ENCODE results near the gene LNX1. TPM values are rescaled to one million over a fixed set of nuclear protein-coding genes. Genes with fewer than 3 reads are reported as not detected.

The LNX1 gene
- total RNA-seq, 4 donors from 2014 or later, result 5.8 to 14.7 (median 8.4) TPM

DNA sequence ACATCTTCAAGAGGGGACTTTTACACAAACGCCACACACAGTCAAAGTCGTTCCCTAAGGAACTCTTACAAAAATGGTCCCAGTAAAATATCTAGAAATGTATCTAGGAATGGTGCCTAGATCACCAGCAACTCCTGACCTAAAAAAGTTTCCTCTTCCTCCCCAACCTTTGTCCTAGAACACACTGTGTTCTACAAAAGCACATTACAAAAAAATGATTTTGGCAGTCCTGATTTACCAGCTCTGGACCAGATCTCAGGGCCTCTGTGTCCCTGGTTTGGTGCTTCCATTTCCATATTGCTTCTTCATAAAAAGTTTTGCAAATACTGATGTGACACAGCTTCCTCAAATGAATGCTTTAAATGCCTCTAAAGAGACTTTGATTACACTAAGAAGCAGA, 55.0 kb downstream of the LNX1 start:
- TF ChIP-seq EP300 (IDR thresholded peaks at IDR 0.05) (no peak), POLR2A (IDR thresholded peaks at IDR 0.05; ENCODE audit: low read depth) (no peak)
- TF ChIP-seq, protein P1, sequence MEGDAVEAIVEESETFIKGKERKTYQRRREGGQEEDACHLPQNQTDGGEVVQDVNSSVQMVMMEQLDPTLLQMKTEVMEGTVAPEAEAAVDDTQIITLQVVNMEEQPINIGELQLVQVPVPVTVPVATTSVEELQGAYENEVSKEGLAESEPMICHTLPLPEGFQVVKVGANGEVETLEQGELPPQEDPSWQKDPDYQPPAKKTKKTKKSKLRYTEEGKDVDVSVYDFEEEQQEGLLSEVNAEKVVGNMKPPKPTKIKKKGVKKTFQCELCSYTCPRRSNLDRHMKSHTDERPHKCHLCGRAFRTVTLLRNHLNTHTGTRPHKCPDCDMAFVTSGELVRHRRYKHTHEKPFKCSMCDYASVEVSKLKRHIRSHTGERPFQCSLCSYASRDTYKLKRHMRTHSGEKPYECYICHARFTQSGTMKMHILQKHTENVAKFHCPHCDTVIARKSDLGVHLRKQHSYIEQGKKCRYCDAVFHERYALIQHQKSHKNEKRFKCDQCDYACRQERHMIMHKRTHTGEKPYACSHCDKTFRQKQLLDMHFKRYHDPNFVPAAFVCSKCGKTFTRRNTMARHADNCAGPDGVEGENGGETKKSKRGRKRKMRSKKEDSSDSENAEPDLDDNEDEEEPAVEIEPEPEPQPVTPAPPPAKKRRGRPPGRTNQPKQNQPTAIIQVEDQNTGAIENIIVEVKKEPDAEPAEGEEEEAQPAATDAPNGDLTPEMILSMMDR (IDR thresholded peaks at IDR 0.05), result no peak
- intact Hi-C loops (cut with DNase I), result no loop called here
- Histone ChIP-seq H3K9me3 (no peaks in the 10 kb centered on the region), H3K36me3 (no peaks in the 10 kb centered on the region), H3K27me3 (no peaks in the 10 kb centered on the region), H3K4me3 (no peak overlapping the region), H3K27ac (replicated peaks in 1 of 4) (no peak overlapping the region), H3K4me1 (peaks cover 8 to 19% (median 11%) of the 10 kb centered on the region in 4 donors)
- WGBS, result 93% methylated on average over 2 of the region's 2 CpGs
- DNase-seq (ENCODE audit: extremely low spot score), result no peak

DNA sequence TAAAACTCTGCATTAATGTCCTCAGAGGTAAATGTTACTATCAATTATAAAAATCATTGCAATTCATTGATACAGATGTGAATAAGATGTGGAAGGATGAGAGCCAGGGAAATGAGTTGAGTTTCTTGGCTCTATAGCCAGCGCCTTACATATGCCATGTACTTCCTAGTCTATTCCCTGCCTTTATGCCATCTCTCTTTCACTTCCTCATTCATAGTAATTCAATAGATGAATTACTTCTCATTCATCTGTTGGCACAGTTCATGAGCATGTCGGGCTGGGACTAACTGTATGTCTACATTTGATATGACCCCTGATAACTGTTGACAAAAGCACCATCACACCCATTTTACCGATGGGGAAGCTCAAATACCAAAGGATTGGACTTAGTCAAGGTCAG, 55.7 kb downstream of the LNX1 start:
- H3K27ac ChIP-seq (replicated peaks in 1 of 4), result no peak overlapping the region
- no peak for TF ChIP-seq POLR2A (IDR thresholded peaks at IDR 0.05; ENCODE audit: low read depth)
- TF ChIP-seq, protein P1 (IDR thresholded peaks at IDR 0.05), result no peak
- no peak for TF ChIP-seq EP300 (IDR thresholded peaks at IDR 0.05)
- no peak for TF ChIP-seq POLR2AphosphoS5 (IDR thresholded peaks at IDR 0.05)
- H3K9me3 ChIP-seq, result no peaks in the 10 kb centered on the region
- H3K4me3 ChIP-seq, result no peak overlapping the region
- H3K27me3 ChIP-seq, result no peaks in the 10 kb centered on the region
- no peaks in the 10 kb centered on the region for H3K36me3 ChIP-seq
- peaks cover under 1 to 14% (median 3%) of the 10 kb centered on the region in 4 donors for H3K4me1 ChIP-seq
- intact Hi-C loops (cut with DNase I), result no loop called here
- WGBS, result 80% methylated on average over 3 of the region's 3 CpGs
- DNase-seq (ENCODE audit: extremely low spot score), result no peak

DNA sequence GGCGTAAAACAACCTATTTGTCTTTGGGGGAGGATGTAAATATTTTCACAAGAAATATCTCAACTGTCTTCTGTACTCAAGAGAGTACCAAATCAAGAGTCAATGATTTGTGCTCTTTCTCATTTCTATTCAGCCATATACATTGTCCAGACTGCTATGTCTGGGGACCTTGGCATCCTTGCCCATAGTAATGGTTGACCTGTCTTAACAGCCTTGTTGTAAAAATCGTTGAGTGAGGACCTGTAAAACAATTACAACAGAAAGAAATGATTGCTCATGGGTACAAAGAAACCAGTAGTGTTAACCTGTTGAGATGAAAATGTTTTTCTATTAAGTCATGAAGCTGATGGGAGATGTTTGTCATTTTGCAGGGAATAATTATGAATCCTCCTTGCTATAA, 56.6 kb downstream of the LNX1 start:
- 85% methylated on average over 2 of the region's 2 CpGs for WGBS
- intact Hi-C loops (cut with DNase I), result no loop called here
- Histone ChIP-seq H3K27me3 (no peaks in the 10 kb centered on the region), H3K36me3 (no peaks in the 10 kb centered on the region), H3K4me1 (peaks cover 0 to 9% (median 0%) of the 10 kb centered on the region in 4 donors), H3K27ac (replicated peaks in 1 of 4) (no peak overlapping the region), H3K4me3 (no peak overlapping the region), H3K9me3 (no peaks in the 10 kb centered on the region)
- no peak for DNase-seq (ENCODE audit: extremely low spot score)
- TF ChIP-seq, protein P1 (IDR thresholded peaks at IDR 0.05), result no peak
- no peak for TF ChIP-seq POLR2AphosphoS5 (IDR thresholded peaks at IDR 0.05)
- no peak for TF ChIP-seq EP300 (IDR thresholded peaks at IDR 0.05)

DNA sequence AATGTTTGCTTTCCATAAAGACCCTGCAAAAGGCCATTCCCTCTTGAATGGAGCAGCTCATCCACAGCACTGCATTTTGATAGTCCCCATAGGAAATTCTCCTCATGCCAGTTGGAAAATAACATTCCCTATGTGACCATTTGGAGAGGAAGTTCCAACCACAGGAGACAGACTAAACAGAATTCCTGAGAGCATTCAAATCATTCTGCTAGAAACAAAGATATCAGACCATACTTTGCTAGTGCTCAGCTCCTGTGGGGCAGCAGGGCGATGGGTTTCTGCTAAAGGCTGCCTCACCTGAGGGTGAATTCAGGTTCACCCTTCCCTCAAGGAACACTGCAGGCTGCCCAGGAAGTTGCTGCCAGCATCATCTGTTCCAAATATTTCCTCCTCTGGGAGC, 58.8 kb downstream of the LNX1 start:
- Histone ChIP-seq H3K36me3 (no peaks in the 10 kb centered on the region), H3K27me3 (no peaks in the 10 kb centered on the region), H3K4me3 (no peak overlapping the region), H3K4me1 (peaks cover 0 to 6% (median 0%) of the 10 kb centered on the region in 4 donors), H3K9me3 (no peaks in the 10 kb centered on the region), H3K27ac (replicated peaks in 1 of 4) (no peak overlapping the region)
- intact Hi-C loops (cut with DNase I), result no loop called here
- no peak for DNase-seq (ENCODE audit: extremely low spot score)
- TF ChIP-seq, protein P1 (IDR thresholded peaks at IDR 0.05), result no peak
- TF ChIP-seq POLR2A (IDR thresholded peaks at IDR 0.05; ENCODE audit: low read depth), result no peak
- no peak for TF ChIP-seq EP300 (IDR thresholded peaks at IDR 0.05)
- no peak for TF ChIP-seq POLR2AphosphoS5 (IDR thresholded peaks at IDR 0.05)
- WGBS, result 100% methylated on average over 1 of the region's 1 CpG

DNA sequence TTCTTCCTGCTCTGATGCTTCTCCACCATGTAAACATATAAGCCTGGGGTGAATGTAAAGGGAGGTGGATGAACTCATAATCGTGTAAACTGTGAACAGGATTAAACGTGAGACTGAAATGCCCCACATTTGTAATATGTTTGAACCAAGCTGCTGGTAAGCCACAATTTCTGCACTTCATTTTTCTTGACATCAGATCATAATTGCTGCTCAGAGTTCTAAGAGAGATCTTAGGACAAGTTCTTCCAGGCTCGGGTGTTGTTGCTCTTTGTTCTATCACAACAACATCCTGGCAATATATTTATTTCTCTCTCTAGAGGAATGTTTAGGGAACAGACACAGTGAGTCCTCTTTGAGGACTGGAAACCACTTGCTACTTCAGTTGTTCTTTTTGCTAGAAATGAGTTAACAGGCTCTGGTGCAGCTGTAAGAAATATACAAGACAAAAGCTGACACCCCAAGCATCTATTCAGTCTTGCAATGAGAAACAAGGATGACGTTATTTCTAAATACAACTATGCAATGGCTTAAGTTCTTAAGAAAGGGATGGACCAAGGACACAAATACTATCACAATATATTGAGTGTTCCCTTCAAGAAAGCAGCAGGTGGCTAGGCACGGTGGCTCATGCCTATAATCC, 59.6 kb downstream of the LNX1 start:
- no peaks in the 10 kb centered on the region for H3K27me3 ChIP-seq
- 80% methylated on average over 5 of the region's 5 CpGs for WGBS
- no peaks in the 10 kb centered on the region for H3K36me3 ChIP-seq
- H3K4me1 ChIP-seq, result no peaks in the 10 kb centered on the region
- intact Hi-C loops (cut with DNase I), result no loop called here
- H3K9me3 ChIP-seq, result no peaks in the 10 kb centered on the region
- no peak for DNase-seq (ENCODE audit: extremely low spot score)
- no peak overlapping the region for H3K4me3 ChIP-seq
- TF ChIP-seq POLR2A (IDR thresholded peaks at IDR 0.05; ENCODE audit: low read depth) (no peak), EP300 (IDR thresholded peaks at IDR 0.05) (no peak), POLR2AphosphoS5 (IDR thresholded peaks at IDR 0.05) (no peak)
- TF ChIP-seq, protein P1 (IDR thresholded peaks at IDR 0.05), result no peak
- no peak overlapping the region for H3K27ac ChIP-seq (replicated peaks in 1 of 4)

Data from esophagus muscularis mucosa (tissue), 4 donors.